ENCODE results near the gene MACO1.

Gene MACO1

GRCh38 chr1:25516686-25517085, 86.0 kb downstream of the MACO1 start:
- H3K4me1 ChIP-seq (ENCODE audit: control insufficient read depth, insufficient read depth, low read length) = peaks cover 11% of the 10 kb centered on the region
- H3K9ac ChIP-seq (ENCODE audit: low read depth, low read length) = no peak overlapping the region
- no peaks in the 10 kb centered on the region for H3K36me3 ChIP-seq (ENCODE audit: control insufficient read depth, insufficient read depth, low read length)
- no peak overlapping the region for H3K4me3 ChIP-seq (ENCODE audit: low read depth, low read length)
- no peaks in the 10 kb centered on the region for H3K27me3 ChIP-seq (ENCODE audit: control insufficient read depth, insufficient read depth, low read length)
- no peak overlapping the region for H3K27ac ChIP-seq (ENCODE audit: low read depth, low read length)
- H3K9me3 ChIP-seq (ENCODE audit: control insufficient read depth, insufficient read depth, low read length) = no peaks in the 10 kb centered on the region

GRCh38 chr1:25517476-25518394, 87.0 kb downstream of the MACO1 start:
- H3K4me3 ChIP-seq (ENCODE audit: low read depth, low read length) = no peak overlapping the region
- no peak overlapping the region for H3K27ac ChIP-seq (ENCODE audit: low read depth, low read length)
- no peaks in the 10 kb centered on the region for H3K9me3 ChIP-seq (ENCODE audit: control insufficient read depth, insufficient read depth, low read length)
- H3K4me1 ChIP-seq (ENCODE audit: control insufficient read depth, insufficient read depth, low read length) = peaks cover 11% of the 10 kb centered on the region
- H3K9ac ChIP-seq (ENCODE audit: low read depth, low read length) = no peak overlapping the region
- no peaks in the 10 kb centered on the region for H3K36me3 ChIP-seq (ENCODE audit: control insufficient read depth, insufficient read depth, low read length)
- no peaks in the 10 kb centered on the region for H3K27me3 ChIP-seq (ENCODE audit: control insufficient read depth, insufficient read depth, low read length)

DNA sequence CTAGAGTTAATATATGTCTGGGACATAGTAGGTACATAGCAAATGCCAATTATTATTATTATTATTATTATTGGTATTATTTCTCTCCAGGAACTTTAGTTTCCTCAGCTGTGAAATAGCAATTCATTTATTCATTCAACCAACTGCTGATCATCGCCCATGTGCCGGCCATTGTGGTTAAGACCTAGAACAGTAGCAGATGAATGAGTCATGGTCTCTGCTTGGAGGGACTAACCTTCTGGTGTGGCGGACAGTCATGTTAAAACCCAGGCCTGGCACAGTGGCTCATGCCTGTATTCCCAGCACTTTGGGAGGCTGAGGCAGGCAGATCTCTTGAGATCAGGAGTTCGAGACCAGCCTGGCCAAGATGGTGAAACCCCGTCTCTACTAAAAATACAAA, 88.9 kb downstream of the MACO1 start:
- H3K9me3 ChIP-seq (ENCODE audit: control insufficient read depth, insufficient read depth, low read length) = no peaks in the 10 kb centered on the region
- H3K9ac ChIP-seq (ENCODE audit: low read depth, low read length) = no peak overlapping the region
- H3K27ac ChIP-seq (ENCODE audit: low read depth, low read length) = no peak overlapping the region
- no peaks in the 10 kb centered on the region for H3K36me3 ChIP-seq (ENCODE audit: control insufficient read depth, insufficient read depth, low read length)
- no peak overlapping the region for H3K4me3 ChIP-seq (ENCODE audit: low read depth, low read length)
- peaks cover 11% of the 10 kb centered on the region for H3K4me1 ChIP-seq (ENCODE audit: control insufficient read depth, insufficient read depth, low read length)
- H3K27me3 ChIP-seq (ENCODE audit: control insufficient read depth, insufficient read depth, low read length) = no peaks in the 10 kb centered on the region

- H3K9ac ChIP-seq (ENCODE audit: low read depth, low read length) = no peak overlapping the region
- peaks cover 11% of the 10 kb centered on the region for H3K4me1 ChIP-seq (ENCODE audit: control insufficient read depth, insufficient read depth, low read length)
- H3K9me3 ChIP-seq (ENCODE audit: control insufficient read depth, insufficient read depth, low read length) = no peaks in the 10 kb centered on the region
- no peaks in the 10 kb centered on the region for H3K27me3 ChIP-seq (ENCODE audit: control insufficient read depth, insufficient read depth, low read length)
- no peaks in the 10 kb centered on the region for H3K36me3 ChIP-seq (ENCODE audit: control insufficient read depth, insufficient read depth, low read length)
- no peak overlapping the region for H3K27ac ChIP-seq (ENCODE audit: low read depth, low read length)
- H3K4me3 ChIP-seq (ENCODE audit: low read depth, low read length) = no peak overlapping the region
These were observed 89.9 kb downstream of the MACO1 start for GRCh38 chr1:25520446-25521061.

GRCh38 chr1:25522031-25522655, 91.4 kb downstream of the MACO1 start:
- peaks cover 11% of the 10 kb centered on the region for H3K4me1 ChIP-seq (ENCODE audit: control insufficient read depth, insufficient read depth, low read length)
- no peak overlapping the region for H3K4me3 ChIP-seq (ENCODE audit: low read depth, low read length)
- H3K36me3 ChIP-seq (ENCODE audit: control insufficient read depth, insufficient read depth, low read length) = no peaks in the 10 kb centered on the region
- H3K9ac ChIP-seq (ENCODE audit: low read depth, low read length) = no peak overlapping the region
- no peak overlapping the region for H3K27ac ChIP-seq (ENCODE audit: low read depth, low read length)
- no peaks in the 10 kb centered on the region for H3K9me3 ChIP-seq (ENCODE audit: control insufficient read depth, insufficient read depth, low read length)
- no peaks in the 10 kb centered on the region for H3K27me3 ChIP-seq (ENCODE audit: control insufficient read depth, insufficient read depth, low read length)

DNA sequence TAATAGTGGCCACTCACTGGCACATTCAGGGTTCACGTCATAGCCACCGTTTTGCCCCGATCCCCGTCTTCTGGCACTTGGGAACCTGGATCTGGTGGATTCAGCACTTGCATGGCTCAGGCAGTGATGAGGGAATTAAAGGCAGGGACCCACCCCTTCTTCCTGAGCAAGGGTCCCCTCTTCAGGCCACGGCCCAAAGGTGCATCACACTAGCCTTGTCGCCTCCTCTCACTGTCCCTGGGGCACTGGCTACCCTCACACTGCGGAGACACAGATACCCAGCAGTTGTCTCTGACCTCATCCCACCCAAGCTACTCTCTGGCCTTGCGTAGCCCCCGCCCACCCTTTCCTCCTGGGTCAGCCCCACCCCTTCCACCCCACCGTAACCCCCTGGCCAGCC, 92.8 kb downstream of the MACO1 start:
- H3K27me3 ChIP-seq (ENCODE audit: control insufficient read depth, insufficient read depth, low read length) = no peaks in the 10 kb centered on the region
- H3K9ac ChIP-seq (ENCODE audit: low read depth, low read length) = no peak overlapping the region
- H3K4me3 ChIP-seq (ENCODE audit: low read depth, low read length) = no peak overlapping the region
- H3K9me3 ChIP-seq (ENCODE audit: control insufficient read depth, insufficient read depth, low read length) = no peaks in the 10 kb centered on the region
- no peak overlapping the region for H3K27ac ChIP-seq (ENCODE audit: low read depth, low read length)
- H3K36me3 ChIP-seq (ENCODE audit: control insufficient read depth, insufficient read depth, low read length) = no peaks in the 10 kb centered on the region
- H3K4me1 ChIP-seq (ENCODE audit: control insufficient read depth, insufficient read depth, low read length) = peaks cover 7% of the 10 kb centered on the region

DNA sequence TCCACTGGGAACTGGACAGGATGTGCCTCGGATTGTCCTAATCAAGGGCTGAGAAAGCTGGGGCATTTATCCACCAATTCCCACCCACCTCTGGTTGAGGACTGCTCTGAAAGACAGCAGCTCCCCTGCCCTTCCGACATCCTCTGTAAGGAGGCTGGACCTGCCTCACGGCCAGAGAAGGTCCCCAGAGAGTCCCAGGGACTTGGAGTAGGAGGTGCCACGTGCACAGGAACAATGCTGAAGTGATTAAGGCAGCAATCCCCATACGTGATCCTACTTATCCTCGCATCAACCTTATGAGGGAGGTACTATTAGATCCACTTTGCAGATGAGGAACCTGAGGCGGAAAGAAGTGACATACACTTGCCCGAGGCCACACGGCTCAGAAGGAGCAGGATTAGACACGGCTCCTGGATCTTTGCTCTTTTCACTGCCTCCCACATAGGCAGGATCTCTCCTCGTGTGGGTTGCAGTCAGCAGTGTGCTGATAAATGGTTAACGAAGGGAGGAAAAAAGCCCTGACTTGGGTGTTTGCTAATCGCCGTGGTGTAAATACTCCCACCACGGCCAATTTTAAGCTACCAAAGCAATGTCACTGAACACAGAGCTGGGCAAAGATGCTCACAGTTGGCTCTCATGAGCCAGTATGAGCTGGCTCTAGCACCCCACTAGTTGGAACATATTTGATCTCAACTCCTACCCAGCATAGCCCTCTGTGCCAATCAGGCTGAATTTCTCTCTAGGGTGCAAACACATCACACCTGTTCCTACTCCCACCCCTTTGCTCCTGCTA, 94.1 kb downstream of the MACO1 start:
- Histone ChIP-seq H3K9me3 (ENCODE audit: control insufficient read depth, insufficient read depth, low read length) (no peaks in the 10 kb centered on the region), H3K27ac (ENCODE audit: low read depth, low read length) (no peak overlapping the region), H3K4me1 (ENCODE audit: control insufficient read depth, insufficient read depth, low read length) (0 out of 2 replicates have a peak, but pooled peaks cover 2% of the 10 kb centered on the region), H3K4me3 (ENCODE audit: low read depth, low read length) (no peak overlapping the region), H3K27me3 (ENCODE audit: control insufficient read depth, insufficient read depth, low read length) (no peaks in the 10 kb centered on the region), H3K36me3 (ENCODE audit: control insufficient read depth, insufficient read depth, low read length) (no peaks in the 10 kb centered on the region), H3K9ac (ENCODE audit: low read depth, low read length) (no peak overlapping the region)

DNA sequence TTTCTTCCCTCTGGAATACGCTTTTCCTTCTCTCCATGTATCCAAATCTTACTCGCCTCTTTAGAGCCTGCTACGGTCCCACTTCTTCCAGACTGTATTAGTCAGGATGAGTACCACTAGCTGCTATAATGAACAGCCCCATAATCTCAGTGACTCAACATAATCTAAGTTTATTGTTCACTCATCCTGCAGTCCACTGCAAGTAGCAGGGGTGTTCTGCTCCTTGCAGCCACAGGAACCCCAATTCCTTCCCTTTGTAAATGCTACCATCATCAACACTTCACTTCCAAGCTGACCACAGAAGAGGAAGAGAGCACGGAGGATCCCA, 94.6 kb downstream of the MACO1 start:
- no peak overlapping the region for H3K4me3 ChIP-seq (ENCODE audit: low read depth, low read length)
- H3K4me1 ChIP-seq (ENCODE audit: control insufficient read depth, insufficient read depth, low read length) = 0 out of 2 replicates have a peak, but pooled peaks cover 2% of the 10 kb centered on the region
- no peaks in the 10 kb centered on the region for H3K36me3 ChIP-seq (ENCODE audit: control insufficient read depth, insufficient read depth, low read length)
- H3K9me3 ChIP-seq (ENCODE audit: control insufficient read depth, insufficient read depth, low read length) = no peaks in the 10 kb centered on the region
- no peak overlapping the region for H3K9ac ChIP-seq (ENCODE audit: low read depth, low read length)
- no peak overlapping the region for H3K27ac ChIP-seq (ENCODE audit: low read depth, low read length)
- no peaks in the 10 kb centered on the region for H3K27me3 ChIP-seq (ENCODE audit: control insufficient read depth, insufficient read depth, low read length)

- Histone ChIP-seq H3K9me3 (ENCODE audit: control insufficient read depth, insufficient read depth, low read length) (no peaks in the 10 kb centered on the region), H3K36me3 (ENCODE audit: control insufficient read depth, insufficient read depth, low read length) (no peaks in the 10 kb centered on the region), H3K4me3 (ENCODE audit: low read depth, low read length) (no peak overlapping the region), H3K9ac (ENCODE audit: low read depth, low read length) (no peak overlapping the region), H3K4me1 (ENCODE audit: control insufficient read depth, insufficient read depth, low read length) (no peaks in the 10 kb centered on the region), H3K27ac (ENCODE audit: low read depth, low read length) (no peak overlapping the region), H3K27me3 (ENCODE audit: control insufficient read depth, insufficient read depth, low read length) (no peaks in the 10 kb centered on the region)
These were observed 96.1 kb downstream of the MACO1 start for GRCh38 chr1:25526753-25527152.

DNA sequence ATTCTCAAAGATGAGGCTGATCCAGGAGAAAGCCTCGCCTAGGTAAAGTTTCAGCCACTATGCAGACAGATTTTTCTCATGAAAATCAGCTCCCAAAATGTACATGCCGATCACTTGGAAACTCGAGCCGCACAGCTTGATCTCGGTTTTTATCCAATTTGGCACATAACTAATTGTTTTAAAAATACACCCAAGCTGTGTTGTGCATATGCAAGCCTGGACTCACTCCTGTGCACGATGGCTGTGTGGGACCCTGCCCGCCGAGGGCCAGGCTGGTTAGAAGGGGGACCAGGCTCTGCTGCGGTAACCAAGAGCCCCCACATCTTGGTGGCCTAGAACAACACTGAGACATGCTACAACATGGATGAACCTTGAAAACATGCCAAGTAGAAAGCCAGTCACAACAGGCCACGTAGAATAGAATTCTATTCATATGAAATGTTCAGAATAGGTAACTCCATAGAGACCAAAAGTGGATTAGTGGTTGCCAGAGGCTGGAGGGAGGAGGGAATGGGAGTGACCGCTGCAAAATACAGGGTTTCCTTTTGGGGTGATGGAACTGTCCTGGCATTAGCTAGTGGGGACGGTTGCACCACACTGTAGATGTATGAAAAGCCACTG, 96.6 kb downstream of the MACO1 start:
- Histone ChIP-seq H3K9me3 (ENCODE audit: control insufficient read depth, insufficient read depth, low read length) (no peaks in the 10 kb centered on the region), H3K36me3 (ENCODE audit: control insufficient read depth, insufficient read depth, low read length) (no peaks in the 10 kb centered on the region), H3K27me3 (ENCODE audit: control insufficient read depth, insufficient read depth, low read length) (no peaks in the 10 kb centered on the region), H3K9ac (ENCODE audit: low read depth, low read length) (no peak overlapping the region), H3K27ac (ENCODE audit: low read depth, low read length) (no peak overlapping the region), H3K4me1 (ENCODE audit: control insufficient read depth, insufficient read depth, low read length) (no peaks in the 10 kb centered on the region), H3K4me3 (ENCODE audit: low read depth, low read length) (no peak overlapping the region)

All from HUES48 (cell line).